H1 (cell line): ENCODE measurements around the gene ENTPD2. TPM values are rescaled to one million over a fixed set of nuclear protein-coding genes. Genes with fewer than 3 reads are reported as not detected.

ENCODE experiments used
- CBX5 ChIP-seq: fragments of 300-800, 300-1000 bp; sonication (generic); IDR thresholded peaks from 2 replicates; pipeline ENCODE4 v1.7.1; 2016; ENCODE audit warnings: antibody characterized with exemption, low read length, low read depth
- CHD2 ChIP-seq: IDR thresholded peaks from 2 replicates; pipeline ENCODE4 v1.6.1; 2012; ENCODE audit warnings: low read length, improper control_type of control experiment
- CHD7 ChIP-seq: fragments of 300-600 bp; sonication (generic); IDR thresholded peaks from 2 replicates; pipeline ENCODE4 v1.7.1; 2012; ENCODE audit warnings: low read length, moderate library complexity, mild to moderate bottlenecking, inconsistent platforms; ENCODE audit not compliant: insufficient replicate concordance
- KDM1A ChIP-seq: fragments of 200-600, 300-600 bp; sonication (generic); IDR thresholded peaks from 2 replicates; pipeline ENCODE4 v1.7.1; 2016; ENCODE audit warnings: mild to moderate bottlenecking, low read length, borderline replicate concordance
- RAD21 ChIP-seq, 2 experiments: IDR thresholded peaks in 1 of 2; conservative IDR thresholded peaks in 1 of 2; 2 replicates each; pipeline ENCODE4 v1.6.1; 2011; ENCODE audit warnings: low read depth in 2 of 2, low read length in 2 of 2, improper control_type of control experiment in 1 of 2, inconsistent platforms in 1 of 2, mild to moderate bottlenecking in 1 of 2, moderate library complexity in 1 of 2
- YY1 ChIP-seq: IDR thresholded peaks from 2 replicates; pipeline ENCODE4 v1.6.1; 2011; ENCODE audit warnings: low read depth, mild to moderate bottlenecking, low read length
- polyA plus RNA-seq, 7 experiments: library from polyadenylated mRNA; depleted of rRNA in 3 of 7; stranded (reverse) in 5 of 7; unstranded in 2 of 7; fragments of >200 nt in 5 of 7; fragments of 200-250 nt in 2 of 7; gene quantifications; 1 replicate in 5 of 7; 2 replicates in 1 of 7; 4 replicates in 1 of 7; pipeline versions ENCODE4 v1.2.1 to v1.2.3, GENCODE V29; 2011 to 2013; ENCODE audit warnings: missing spikeins in 2 of 7, mixed read lengths in 2 of 7
- total RNA-seq: library from RNA; stranded (reverse); fragmentation: NEBNext Ultra II Directional; extraction: Animal tissue kit (Norgen Biotek cat#: 25700); gene quantifications from 2 replicates; pipeline ENCODE4 v1.2.1, GENCODE V29; 2021

ENTPD2 gene
- total and polyA plus RNA-seq, 2 of the 8 experiments (the other 6 are each of a cell fraction or from before 2014, with no cell fraction given), result 0.65 to 3.8 TPM

GRCh38 chr9:137058521-137059234 lies 4.8 kb upstream of the ENTPD2 start (continued):
- TF ChIP-seq CHD7 (no peak), CHD2 (no peak), RAD21 (IDR thresholded peaks at IDR 0.05 in 1 of 2, conservative IDR thresholded peaks at IDR 0.05 in 1 of 2; ENCODE audit: low read depth in 2 of 2, low read length in 2 of 2) (no peak), CBX5 (no peak), KDM1A (no peak), YY1 (no peak)
